Activated effector memory CD4-positive, alpha-beta T cell treated with Interleukin-2 at 50 U/mL for 16 hours (primary cell): ENCODE data around the gene PYY.
"Not testable (repeated sequence)": the region's sequence is repeated elsewhere in the genome, so short reads cannot be mapped to it uniquely, and the experiment has no call there.

ENCODE experiments used
- DNase-seq: peaks from one replicate; pipeline ENCODE4 v3.0.0-alpha.2; 2020

Gene PYY

GRCh38 chr17:43976963-43977837, 23.5 kb upstream of the PYY start:
- no peak for DNase-seq

DNA sequence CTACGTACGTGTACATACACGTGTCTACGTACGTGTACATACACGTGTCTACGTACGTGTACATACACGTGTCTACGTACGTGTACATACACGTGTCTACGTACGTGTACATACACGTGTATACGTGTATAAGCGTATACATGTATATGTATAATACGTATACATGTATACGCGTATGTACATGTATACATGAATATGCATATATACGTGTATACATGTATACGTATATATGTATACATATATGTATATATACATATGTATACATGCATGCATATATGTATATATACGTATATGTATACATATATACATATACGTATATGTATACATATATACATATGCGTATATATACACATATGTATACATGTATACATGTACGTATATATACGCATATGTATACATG, 22.2 kb upstream of the PYY start:
- no peak for DNase-seq

- no peak for DNase-seq
Observed at GRCh38 chr17:43974382-43975266, 20.9 kb upstream of the PYY start.

- not testable (repeated sequence) for DNase-seq
Observed at GRCh38 chr17:43972444-43973212, 18.9 kb upstream of the PYY start.

GRCh38 chr17:43971436-43971835, 17.7 kb upstream of the PYY start:
- DNase-seq, result not testable (repeated sequence)

GRCh38 chr17:43970366-43970765, 16.6 kb upstream of the PYY start:
- DNase-seq, result no peak

DNA sequence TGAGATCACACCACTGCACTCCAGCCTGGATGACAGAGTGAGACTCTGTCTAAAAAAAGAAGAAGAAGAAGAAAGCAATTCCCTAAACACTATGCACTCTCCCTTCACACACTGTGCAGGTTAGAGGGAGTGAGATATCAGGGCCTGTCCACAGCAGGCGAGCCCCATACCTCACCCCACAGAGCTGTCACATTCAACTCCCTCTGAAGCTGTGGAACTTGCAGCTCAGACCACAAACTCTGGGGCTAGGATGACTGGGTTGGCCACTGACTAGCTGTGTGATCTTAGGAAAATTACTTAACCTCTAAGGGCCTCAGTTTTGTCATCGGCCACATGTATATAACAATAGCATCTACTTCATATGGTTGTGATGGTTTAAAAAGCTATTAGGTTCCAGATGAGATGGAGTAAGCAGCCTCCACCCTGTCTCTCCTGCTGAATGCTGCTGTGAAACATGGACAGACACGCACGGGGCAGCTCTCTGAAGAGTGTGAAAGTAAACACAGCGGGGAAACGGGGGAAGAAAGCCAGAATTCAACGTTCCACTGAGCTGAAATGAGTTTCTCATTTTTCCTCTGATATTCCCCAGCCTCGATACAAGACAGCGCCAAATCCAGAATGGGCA, 13.6 kb upstream of the PYY start:
- DNase-seq, result no peak

- DNase-seq, result no peak
Observed at GRCh38 chr17:43966276-43966675, 12.5 kb upstream of the PYY start.

GRCh38 chr17:43962479-43962878, 8.7 kb upstream of the PYY start:
- DNase-seq, result no peak

GRCh38 chr17:43961954-43962353, 8.2 kb upstream of the PYY start:
- no peak for DNase-seq

GRCh38 chr17:43961292-43961691, 7.6 kb upstream of the PYY start:
- not testable (repeated sequence) for DNase-seq

GRCh38 chr17:43958748-43959352, 5.1 kb upstream of the PYY start:
- DNase-seq, result no peak

GRCh38 chr17:43956222-43956621, 2.5 kb upstream of the PYY start:
- DNase-seq, result no peak

- DNase-seq, result no peak
Observed at GRCh38 chr17:43952724-43953666, 745 bp downstream of the PYY start.

- no peak for DNase-seq
Observed at GRCh38 chr17:43952351-43952723, 1.4 kb downstream of the PYY start.

- DNase-seq, result no peak
Observed at GRCh38 chr17:43951750-43952149, 2.0 kb downstream of the PYY start.

GRCh38 chr17:43950554-43950953, 3.2 kb downstream of the PYY start:
- DNase-seq, result no peak

DNA sequence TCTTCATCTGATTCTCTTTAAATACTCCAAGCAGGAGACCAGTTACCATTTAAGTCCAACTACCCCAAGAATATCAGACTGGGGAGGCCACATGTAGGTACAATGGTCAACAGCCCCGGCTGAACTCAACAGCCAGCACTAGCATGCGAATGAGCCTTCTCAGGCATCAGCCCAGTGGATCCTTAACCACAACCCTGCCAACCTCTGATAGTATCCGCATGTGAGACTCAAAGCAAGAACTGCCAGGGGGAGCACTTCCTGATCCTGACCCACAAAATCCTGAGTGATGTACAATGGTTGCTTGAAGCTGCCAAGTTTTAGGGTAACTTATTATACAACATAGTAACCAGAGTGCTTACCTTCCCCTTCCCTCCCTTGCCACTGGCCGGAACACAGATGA, 4.0 kb downstream of the PYY start:
- DNase-seq, result no peak

DNA sequence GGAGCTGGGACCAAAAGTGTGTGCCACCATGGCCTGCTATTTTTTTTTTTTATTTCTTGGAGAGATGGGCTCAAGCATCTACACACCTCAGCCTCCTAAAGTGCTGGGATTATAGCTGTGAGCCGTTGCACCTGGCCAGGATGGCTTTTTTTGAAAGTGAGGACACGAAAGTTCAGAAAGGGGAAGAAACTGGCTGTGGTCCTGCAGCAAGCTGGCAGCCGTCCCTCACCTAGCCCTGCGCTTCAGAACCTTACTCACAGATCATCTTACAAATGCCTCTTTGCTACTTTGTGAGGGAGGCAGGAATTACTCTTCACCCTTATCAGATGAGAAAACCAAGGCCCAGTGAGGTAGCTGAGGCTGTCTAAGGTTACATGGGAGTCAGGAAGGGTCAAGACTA, 7.0 kb downstream of the PYY start:
- DNase-seq, result no peak

DNA sequence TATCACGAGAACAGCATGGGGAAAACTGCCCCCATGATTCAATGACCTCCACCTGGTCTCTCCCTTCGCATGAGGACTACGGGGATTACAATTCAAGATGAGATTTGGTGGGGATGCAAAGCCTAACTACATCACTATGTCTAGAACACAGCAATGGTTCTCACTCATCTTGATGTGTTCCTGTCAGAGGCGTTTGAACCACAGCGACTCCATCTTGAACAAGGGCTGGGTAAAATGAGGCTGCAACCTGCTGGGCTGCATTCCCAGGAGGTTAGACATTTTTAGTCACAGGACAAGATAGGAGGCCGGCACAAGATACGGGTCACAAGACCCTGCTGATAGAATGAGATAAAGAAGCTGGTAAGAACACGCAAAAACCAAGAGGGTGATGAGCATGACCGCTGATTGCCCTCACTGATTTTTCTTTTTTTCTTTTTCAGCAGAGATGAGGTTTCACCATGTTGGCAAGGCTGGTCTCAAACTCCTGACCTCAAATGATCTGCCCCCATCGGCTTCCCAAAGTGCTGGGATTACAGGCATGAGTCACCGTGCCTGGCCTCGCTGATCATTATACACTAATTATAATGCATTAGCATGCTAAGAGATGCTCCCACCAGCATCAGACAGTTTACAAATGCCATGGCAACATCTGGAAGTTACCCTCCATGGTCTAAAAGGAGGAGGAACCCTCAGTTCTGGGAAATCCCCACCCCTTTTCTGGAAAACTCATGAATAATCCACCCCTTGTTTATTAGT, 8.5 kb downstream of the PYY start:
- no peak for DNase-seq
